Lower leg skin (tissue), 3 donors: ENCODE results near the gene MYO7A.

ENCODE experiments used
- CTCF ChIP-seq, 3 donors: fragments of 450-650 bp; IDR thresholded peaks; one replicate each; pipeline ENCODE4 v1.5.1; 2016; ENCODE audit warnings: antibody characterized with exemption in 3 of 3, mild to moderate bottlenecking in 3 of 3, moderate library complexity in 2 of 3
- POLR2A ChIP-seq, 2 donors: fragments of 450-650 bp; IDR thresholded peaks; one replicate each; pipeline ENCODE4 v1.6.1; 2016 to 2017; ENCODE audit warnings: antibody characterized with exemption in 2 of 2, mild to moderate bottlenecking in 1 of 2, moderate library complexity in 1 of 2

- TF ChIP-seq POLR2A (IDR thresholded peaks at IDR 0.05) (no peak), CTCF (IDR thresholded peaks at IDR 0.05) (no peak)
These were observed 59.2 kb downstream of the MYO7A start for GRCh38 chr11:77187111-77187750.
